ENCODE measurements around the gene AADACL4. TPM values are rescaled to one million over a fixed set of nuclear protein-coding genes. Genes with fewer than 3 reads are reported as not detected.

Gene AADACL4
- total and polyA plus RNA-seq, 2 experiments from 2014 or later = not detected

DNA sequence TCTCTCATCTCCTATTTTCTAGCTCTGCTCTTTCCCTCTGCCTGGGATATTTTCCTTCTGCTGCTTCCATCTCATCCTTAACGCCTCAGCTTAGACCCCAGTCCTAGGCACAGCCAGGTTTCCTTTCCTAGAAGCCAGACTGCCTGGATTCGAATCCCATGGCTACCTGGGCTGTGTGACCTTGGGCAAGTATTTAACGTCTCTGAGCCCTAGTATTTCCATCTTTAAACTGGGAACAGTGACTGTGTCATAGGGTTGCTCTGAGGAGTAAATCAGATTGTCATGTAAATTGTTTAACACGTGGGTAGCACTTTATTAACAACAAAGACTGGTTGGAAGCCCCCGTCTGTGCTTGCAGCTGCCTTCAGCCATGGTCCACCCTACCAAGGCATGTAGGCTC, 44.2 kb upstream of the AADACL4 start:
- H3K4me1 Mint-ChIP-seq = peaks cover 52% of the 10 kb centered on the region
- peaks cover 13% of the 10 kb centered on the region; the same call in 1 of the 2 replicates for H3F3A ChIP-seq (replicated peaks; ENCODE audit: low read depth)
- TF ChIP-seq CREB1 (CRISPR knock-in tag; IDR thresholded peaks at IDR 0.05; ENCODE audit: low read depth) (no peak), ZNF114 (CRISPR knock-in tag; IDR thresholded peaks at IDR 0.05) (no peak), POLR2AphosphoS5 (IDR thresholded peaks at IDR 0.05; ENCODE audit: low read depth) (no peak), NANOG (IDR thresholded peaks at IDR 0.05; ENCODE audit: borderline replicate concordance) (no peak), JUNB (IDR thresholded peaks at IDR 0.05; ENCODE audit: unreplicated experiment) (no peak), EZH2phosphoT487 (IDR thresholded peaks at IDR 0.05; ENCODE audit: unreplicated experiment) (no peak), STAT1 (IDR thresholded peaks at IDR 0.05; ENCODE audit: unreplicated experiment) (no peak), ZNF331 (CRISPR knock-in tag; IDR thresholded peaks at IDR 0.05; ENCODE audit: low read depth) (no peak), EZH2 (IDR thresholded peaks at IDR 0.05; ENCODE audit: low read depth, unreplicated experiment) (no peak)
- TF ChIP-seq, protein P1, sequence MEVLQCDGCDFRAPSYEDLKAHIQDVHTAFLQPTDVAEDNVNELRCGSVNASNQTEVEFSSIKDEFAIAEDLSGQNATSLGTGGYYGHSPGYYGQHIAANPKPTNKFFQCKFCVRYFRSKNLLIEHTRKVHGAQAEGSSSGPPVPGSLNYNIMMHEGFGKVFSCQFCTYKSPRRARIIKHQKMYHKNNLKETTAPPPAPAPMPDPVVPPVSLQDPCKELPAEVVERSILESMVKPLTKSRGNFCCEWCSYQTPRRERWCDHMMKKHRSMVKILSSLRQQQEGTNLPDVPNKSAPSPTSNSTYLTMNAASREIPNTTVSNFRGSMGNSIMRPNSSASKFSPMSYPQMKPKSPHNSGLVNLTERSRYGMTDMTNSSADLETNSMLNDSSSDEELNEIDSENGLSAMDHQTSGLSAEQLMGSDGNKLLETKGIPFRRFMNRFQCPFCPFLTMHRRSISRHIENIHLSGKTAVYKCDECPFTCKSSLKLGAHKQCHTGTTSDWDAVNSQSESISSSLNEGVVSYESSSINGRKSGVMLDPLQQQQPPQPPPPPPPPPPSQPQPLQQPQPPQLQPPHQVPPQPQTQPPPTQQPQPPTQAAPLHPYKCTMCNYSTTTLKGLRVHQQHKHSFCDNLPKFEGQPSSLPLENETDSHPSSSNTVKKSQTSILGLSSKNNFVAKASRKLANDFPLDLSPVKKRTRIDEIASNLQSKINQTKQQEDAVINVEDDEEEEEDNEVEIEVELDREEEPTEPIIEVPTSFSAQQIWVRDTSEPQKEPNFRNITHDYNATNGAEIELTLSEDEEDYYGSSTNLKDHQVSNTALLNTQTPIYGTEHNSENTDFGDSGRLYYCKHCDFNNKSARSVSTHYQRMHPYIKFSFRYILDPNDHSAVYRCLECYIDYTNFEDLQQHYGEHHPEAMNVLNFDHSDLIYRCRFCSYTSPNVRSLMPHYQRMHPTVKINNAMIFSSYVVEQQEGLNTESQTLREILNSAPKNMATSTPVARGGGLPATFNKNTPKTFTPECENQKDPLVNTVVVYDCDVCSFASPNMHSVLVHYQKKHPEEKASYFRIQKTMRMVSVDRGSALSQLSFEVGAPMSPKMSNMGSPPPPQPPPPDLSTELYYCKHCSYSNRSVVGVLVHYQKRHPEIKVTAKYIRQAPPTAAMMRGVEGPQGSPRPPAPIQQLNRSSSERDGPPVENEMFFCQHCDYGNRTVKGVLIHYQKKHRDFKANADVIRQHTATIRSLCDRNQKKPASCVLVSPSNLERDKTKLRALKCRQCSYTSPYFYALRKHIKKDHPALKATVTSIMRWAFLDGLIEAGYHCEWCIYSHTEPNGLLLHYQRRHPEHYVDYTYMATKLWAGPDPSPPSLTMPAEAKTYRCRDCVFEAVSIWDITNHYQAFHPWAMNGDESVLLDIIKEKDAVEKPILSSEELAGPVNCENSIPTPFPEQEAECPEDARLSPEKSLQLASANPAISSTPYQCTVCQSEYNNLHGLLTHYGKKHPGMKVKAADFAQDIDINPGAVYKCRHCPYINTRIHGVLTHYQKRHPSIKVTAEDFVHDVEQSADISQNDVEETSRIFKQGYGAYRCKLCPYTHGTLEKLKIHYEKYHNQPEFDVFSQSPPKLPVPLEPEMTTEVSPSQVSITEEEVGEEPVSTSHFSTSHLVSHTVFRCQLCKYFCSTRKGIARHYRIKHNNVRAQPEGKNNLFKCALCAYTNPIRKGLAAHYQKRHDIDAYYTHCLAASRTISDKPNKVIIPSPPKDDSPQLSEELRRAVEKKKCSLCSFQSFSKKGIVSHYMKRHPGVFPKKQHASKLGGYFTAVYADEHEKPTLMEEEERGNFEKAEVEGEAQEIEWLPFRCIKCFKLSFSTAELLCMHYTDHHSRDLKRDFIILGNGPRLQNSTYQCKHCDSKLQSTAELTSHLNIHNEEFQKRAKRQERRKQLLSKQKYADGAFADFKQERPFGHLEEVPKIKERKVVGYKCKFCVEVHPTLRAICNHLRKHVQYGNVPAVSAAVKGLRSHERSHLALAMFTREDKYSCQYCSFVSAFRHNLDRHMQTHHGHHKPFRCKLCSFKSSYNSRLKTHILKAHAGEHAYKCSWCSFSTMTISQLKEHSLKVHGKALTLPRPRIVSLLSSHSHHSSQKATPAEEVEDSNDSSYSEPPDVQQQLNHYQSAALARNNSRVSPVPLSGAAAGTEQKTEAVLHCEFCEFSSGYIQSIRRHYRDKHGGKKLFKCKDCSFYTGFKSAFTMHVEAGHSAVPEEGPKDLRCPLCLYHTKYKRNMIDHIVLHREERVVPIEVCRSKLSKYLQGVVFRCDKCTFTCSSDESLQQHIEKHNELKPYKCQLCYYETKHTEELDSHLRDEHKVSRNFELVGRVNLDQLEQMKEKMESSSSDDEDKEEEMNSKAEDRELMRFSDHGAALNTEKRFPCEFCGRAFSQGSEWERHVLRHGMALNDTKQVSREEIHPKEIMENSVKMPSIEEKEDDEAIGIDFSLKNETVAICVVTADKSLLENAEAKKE (CRISPR knock-in tag; IDR thresholded peaks at IDR 0.05) = no peak
- TF ChIP-seq, protein P2, sequence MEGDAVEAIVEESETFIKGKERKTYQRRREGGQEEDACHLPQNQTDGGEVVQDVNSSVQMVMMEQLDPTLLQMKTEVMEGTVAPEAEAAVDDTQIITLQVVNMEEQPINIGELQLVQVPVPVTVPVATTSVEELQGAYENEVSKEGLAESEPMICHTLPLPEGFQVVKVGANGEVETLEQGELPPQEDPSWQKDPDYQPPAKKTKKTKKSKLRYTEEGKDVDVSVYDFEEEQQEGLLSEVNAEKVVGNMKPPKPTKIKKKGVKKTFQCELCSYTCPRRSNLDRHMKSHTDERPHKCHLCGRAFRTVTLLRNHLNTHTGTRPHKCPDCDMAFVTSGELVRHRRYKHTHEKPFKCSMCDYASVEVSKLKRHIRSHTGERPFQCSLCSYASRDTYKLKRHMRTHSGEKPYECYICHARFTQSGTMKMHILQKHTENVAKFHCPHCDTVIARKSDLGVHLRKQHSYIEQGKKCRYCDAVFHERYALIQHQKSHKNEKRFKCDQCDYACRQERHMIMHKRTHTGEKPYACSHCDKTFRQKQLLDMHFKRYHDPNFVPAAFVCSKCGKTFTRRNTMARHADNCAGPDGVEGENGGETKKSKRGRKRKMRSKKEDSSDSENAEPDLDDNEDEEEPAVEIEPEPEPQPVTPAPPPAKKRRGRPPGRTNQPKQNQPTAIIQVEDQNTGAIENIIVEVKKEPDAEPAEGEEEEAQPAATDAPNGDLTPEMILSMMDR (conservative IDR thresholded peaks at IDR 0.05; ENCODE audit: low read depth in 2 of 2) = no peak
- TF ChIP-seq, protein P3, sequence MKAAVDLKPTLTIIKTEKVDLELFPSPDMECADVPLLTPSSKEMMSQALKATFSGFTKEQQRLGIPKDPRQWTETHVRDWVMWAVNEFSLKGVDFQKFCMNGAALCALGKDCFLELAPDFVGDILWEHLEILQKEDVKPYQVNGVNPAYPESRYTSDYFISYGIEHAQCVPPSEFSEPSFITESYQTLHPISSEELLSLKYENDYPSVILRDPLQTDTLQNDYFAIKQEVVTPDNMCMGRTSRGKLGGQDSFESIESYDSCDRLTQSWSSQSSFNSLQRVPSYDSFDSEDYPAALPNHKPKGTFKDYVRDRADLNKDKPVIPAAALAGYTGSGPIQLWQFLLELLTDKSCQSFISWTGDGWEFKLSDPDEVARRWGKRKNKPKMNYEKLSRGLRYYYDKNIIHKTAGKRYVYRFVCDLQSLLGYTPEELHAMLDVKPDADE (IDR thresholded peaks at IDR 0.05) = no peak
- TF ChIP-seq, protein P4, sequence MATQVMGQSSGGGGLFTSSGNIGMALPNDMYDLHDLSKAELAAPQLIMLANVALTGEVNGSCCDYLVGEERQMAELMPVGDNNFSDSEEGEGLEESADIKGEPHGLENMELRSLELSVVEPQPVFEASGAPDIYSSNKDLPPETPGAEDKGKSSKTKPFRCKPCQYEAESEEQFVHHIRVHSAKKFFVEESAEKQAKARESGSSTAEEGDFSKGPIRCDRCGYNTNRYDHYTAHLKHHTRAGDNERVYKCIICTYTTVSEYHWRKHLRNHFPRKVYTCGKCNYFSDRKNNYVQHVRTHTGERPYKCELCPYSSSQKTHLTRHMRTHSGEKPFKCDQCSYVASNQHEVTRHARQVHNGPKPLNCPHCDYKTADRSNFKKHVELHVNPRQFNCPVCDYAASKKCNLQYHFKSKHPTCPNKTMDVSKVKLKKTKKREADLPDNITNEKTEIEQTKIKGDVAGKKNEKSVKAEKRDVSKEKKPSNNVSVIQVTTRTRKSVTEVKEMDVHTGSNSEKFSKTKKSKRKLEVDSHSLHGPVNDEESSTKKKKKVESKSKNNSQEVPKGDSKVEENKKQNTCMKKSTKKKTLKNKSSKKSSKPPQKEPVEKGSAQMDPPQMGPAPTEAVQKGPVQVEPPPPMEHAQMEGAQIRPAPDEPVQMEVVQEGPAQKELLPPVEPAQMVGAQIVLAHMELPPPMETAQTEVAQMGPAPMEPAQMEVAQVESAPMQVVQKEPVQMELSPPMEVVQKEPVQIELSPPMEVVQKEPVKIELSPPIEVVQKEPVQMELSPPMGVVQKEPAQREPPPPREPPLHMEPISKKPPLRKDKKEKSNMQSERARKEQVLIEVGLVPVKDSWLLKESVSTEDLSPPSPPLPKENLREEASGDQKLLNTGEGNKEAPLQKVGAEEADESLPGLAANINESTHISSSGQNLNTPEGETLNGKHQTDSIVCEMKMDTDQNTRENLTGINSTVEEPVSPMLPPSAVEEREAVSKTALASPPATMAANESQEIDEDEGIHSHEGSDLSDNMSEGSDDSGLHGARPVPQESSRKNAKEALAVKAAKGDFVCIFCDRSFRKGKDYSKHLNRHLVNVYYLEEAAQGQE (IDR thresholded peaks at IDR 0.05; ENCODE audit: unreplicated experiment) = no peak
- no peak overlapping the region for H3K27ac Mint-ChIP-seq
- DNase-seq (ENCODE audit: low spot score) (no peak), ATAC-seq (no peak)
- H3K4me3 Mint-ChIP-seq = no peak overlapping the region
- no peaks in the 10 kb centered on the region for H3K36me3 ChIP-seq (ENCODE audit: insufficient read depth)
- H2AFZ ChIP-seq = no peak overlapping the region
- no peak overlapping the region for H3K4me3 ChIP-seq
- peaks cover 10% of the 10 kb centered on the region; the same call in 1 of the 2 replicates for H4K20me1 ChIP-seq (replicated peaks; ENCODE audit: insufficient read depth)
- H3K27me3 Mint-ChIP-seq (ENCODE audit: insufficient read depth, low read depth, poor library complexity) = peaks cover 16% of the 10 kb centered on the region
- no peaks in the 10 kb centered on the region for H3K9me2 ChIP-seq (ENCODE audit: insufficient read depth)
- no peaks in the 10 kb centered on the region; the same call in 2 of the 3 replicates for H3K36me3 Mint-ChIP-seq (ENCODE audit: low read depth)
- H3K27ac ChIP-seq (ENCODE audit: low read depth) = no peak overlapping the region
- H3K4me1 ChIP-seq (ENCODE audit: insufficient read depth) = peaks cover 54% of the 10 kb centered on the region
- peaks cover 36% of the 10 kb centered on the region for H3K79me2 ChIP-seq (replicated peaks; ENCODE audit: insufficient read depth)
- H3K27me3 ChIP-seq (ENCODE audit: insufficient read depth) = 0 out of 2 replicates have a peak, but pooled peaks cover 3% of the 10 kb centered on the region
- no peaks in the 10 kb centered on the region for H3K9me3 Mint-ChIP-seq
- H3K4me2 ChIP-seq = no peak overlapping the region

Data from GM23338 (cell line).